Neural crest cell (in vitro differentiated cells): ENCODE results near the gene EIF6. TPM values are rescaled to one million over a fixed set of nuclear protein-coding genes. Genes with fewer than 3 reads are reported as not detected.

ENCODE experiments used
- DNase-seq: peaks from one replicate; pipeline ENCODE4 v3.0.0; 2021; ENCODE audit warnings: low read depth, mixed read lengths, low spot score
- H3K27ac Mint-ChIP-seq: one replicate; pipeline ENCODE4 v1.8.0; 2021; ENCODE audit warnings: mild to moderate bottlenecking, mixed read lengths; ENCODE audit not compliant: unreplicated experiment
- H3K27me3 Mint-ChIP-seq: 2 replicates; pipeline ENCODE4 v1.8.0; 2021; ENCODE audit warnings: low read depth, mild to moderate bottlenecking, mixed read lengths
- H3K36me3 Mint-ChIP-seq: 2 replicates; pipeline ENCODE4 v1.8.0; 2021; ENCODE audit warnings: low read depth, mild to moderate bottlenecking, mixed read lengths
- H3K4me1 Mint-ChIP-seq: 2 replicates; pipeline ENCODE4 v1.8.0; 2021; ENCODE audit warnings: mixed read lengths
- H3K4me3 Mint-ChIP-seq: one replicate; pipeline ENCODE4 v1.8.0; 2021; ENCODE audit warnings: mild to moderate bottlenecking, mixed read lengths
- H3K9me3 Mint-ChIP-seq: 2 replicates; pipeline ENCODE4 v1.8.0; 2021; ENCODE audit warnings: mixed read lengths
- total RNA-seq: library from RNA; stranded (reverse); gene quantifications from 2 replicates; pipeline ENCODE4 v1.2.1, GENCODE V29; 2021
- TF ChIP-seq, protein P1 (sequence below): fragments of 200-600 bp; sonication (generic); conservative IDR thresholded peaks from 2 replicates; pipeline ENCODE4 v1.5.0; 2021; ENCODE audit warnings: antibody characterized with exemption, mild to moderate bottlenecking

EIF6 gene
- total RNA-seq, 1 donor from 2014 or later: 112 TPM

DNA sequence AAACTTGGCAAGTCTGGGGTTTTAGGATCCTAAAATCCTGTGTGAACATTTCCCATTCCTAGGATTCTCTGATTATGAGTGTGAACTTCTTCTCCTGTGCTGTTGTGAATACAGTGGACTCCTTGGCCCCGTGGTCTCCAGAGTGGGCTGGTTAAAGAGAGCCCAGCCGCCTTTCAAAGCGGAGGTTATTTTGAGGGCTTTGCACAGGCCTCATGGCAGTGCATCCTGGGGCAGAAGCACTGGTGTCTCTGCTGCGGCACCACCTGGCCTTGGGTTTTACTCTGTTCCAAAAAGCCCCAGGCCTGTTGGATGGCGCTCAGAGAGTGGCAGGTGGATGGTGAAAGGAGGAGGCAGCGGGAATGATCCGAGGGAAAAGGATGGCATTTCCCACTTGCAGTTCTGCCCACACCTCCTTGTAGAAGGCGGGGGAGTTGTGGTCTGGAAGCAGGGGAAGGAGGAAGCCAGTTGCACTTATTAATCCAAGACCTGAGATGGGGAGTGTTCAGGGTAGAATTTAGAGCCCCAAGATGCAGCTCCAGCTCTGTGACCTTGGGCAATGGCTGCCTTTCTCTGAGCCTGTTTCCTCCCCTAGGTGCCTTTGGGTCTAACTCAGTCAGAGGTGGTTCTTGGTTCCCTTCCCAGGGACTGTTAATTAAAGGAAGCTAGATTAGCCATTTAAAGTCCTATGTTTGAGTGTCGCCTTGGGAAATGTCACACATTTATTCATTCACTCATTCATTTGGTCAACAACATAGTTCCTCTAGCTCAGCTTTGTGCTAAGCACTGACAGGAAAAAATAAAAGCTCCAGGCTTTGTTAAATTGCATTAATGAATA lies 35.7 kb downstream of the EIF6 start:
- Mint-ChIP-seq H3K36me3 (no peaks in the 10 kb centered on the region), H3K4me1 (no peaks in the 10 kb centered on the region), H3K9me3 (no peaks in the 10 kb centered on the region), H3K4me3 (no peak overlapping the region), H3K27ac (no peak overlapping the region), H3K27me3 (no peaks in the 10 kb centered on the region)
- no peak for DNase-seq
- TF ChIP-seq, protein P1, sequence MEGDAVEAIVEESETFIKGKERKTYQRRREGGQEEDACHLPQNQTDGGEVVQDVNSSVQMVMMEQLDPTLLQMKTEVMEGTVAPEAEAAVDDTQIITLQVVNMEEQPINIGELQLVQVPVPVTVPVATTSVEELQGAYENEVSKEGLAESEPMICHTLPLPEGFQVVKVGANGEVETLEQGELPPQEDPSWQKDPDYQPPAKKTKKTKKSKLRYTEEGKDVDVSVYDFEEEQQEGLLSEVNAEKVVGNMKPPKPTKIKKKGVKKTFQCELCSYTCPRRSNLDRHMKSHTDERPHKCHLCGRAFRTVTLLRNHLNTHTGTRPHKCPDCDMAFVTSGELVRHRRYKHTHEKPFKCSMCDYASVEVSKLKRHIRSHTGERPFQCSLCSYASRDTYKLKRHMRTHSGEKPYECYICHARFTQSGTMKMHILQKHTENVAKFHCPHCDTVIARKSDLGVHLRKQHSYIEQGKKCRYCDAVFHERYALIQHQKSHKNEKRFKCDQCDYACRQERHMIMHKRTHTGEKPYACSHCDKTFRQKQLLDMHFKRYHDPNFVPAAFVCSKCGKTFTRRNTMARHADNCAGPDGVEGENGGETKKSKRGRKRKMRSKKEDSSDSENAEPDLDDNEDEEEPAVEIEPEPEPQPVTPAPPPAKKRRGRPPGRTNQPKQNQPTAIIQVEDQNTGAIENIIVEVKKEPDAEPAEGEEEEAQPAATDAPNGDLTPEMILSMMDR: no peak

DNA sequence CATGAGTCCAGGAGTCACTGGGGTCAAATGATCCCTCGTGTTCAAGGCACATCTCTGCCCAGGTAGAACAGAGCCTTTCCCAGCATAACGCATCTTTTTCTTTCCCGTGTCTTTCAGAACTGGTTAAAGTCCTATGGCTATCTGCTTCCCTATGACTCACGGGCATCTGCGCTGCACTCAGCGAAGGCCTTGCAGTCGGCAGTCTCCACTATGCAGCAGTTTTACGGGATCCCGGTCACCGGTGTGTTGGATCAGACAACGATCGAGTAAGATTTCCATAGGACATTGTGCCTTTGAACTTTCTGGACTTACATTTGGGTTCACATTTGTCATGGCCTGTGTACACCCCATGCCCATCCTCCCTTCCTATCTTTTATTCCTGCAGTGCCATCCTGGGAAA lies 37.8 kb downstream of the EIF6 start:
- DNase-seq: no peak
- no peaks in the 10 kb centered on the region for H3K9me3 Mint-ChIP-seq
- H3K27me3 Mint-ChIP-seq: peaks cover 9% of the 10 kb centered on the region
- H3K4me1 Mint-ChIP-seq: no peaks in the 10 kb centered on the region
- no peak overlapping the region for H3K4me3 Mint-ChIP-seq
- TF ChIP-seq, protein P1: no peak
- no peaks in the 10 kb centered on the region for H3K36me3 Mint-ChIP-seq
- H3K27ac Mint-ChIP-seq: no peak overlapping the region

DNA sequence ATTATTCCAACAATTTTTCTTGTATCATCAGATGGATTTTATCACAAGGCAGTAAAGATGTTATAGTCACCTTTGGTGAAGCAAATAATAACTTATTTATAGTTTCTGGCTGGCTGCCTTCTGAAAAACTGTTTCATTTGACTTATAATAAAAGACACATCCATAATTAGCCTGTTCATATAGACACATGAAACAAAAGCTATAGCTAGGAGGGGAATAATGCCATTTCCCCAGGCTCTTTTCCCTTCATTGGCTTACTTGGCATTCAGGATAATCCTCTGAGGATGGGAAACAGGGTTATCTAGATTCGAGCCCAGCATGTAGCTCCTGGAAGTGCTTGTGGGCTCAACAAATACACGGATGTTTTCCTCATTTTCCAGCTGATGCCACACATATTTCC lies 40.6 kb downstream of the EIF6 start:
- Mint-ChIP-seq H3K9me3 (no peaks in the 10 kb centered on the region), H3K36me3 (no peaks in the 10 kb centered on the region), H3K4me3 (no peak overlapping the region), H3K4me1 (no peaks in the 10 kb centered on the region), H3K27me3 (peaks cover 23% of the 10 kb centered on the region), H3K27ac (no peak overlapping the region)
- DNase-seq: no peak
- TF ChIP-seq, protein P1: no peak

DNA sequence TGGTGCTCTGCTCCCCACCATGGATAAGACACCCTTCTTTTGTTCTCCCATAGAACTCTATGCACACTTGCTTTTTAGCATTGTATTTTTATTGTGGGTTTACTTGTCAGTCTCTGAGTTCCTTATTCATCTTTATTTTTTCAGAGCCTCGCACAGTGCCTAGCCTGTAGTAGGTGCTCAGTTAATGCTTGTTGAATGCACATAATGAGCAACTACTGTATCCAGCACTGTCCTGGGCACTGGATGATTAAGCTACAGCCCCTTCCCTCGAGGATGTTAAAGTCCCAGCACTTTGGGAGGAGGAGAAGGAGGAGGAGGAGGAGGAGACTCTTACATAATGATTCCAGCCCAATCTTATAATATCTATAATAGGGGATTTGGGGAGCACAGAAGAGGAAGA lies 41.3 kb downstream of the EIF6 start:
- Mint-ChIP-seq H3K27ac (no peak overlapping the region), H3K4me3 (no peak overlapping the region), H3K4me1 (no peaks in the 10 kb centered on the region), H3K9me3 (no peaks in the 10 kb centered on the region), H3K27me3 (peaks cover 26% of the 10 kb centered on the region), H3K36me3 (no peaks in the 10 kb centered on the region)
- no peak for DNase-seq
- TF ChIP-seq, protein P1: no peak

DNA sequence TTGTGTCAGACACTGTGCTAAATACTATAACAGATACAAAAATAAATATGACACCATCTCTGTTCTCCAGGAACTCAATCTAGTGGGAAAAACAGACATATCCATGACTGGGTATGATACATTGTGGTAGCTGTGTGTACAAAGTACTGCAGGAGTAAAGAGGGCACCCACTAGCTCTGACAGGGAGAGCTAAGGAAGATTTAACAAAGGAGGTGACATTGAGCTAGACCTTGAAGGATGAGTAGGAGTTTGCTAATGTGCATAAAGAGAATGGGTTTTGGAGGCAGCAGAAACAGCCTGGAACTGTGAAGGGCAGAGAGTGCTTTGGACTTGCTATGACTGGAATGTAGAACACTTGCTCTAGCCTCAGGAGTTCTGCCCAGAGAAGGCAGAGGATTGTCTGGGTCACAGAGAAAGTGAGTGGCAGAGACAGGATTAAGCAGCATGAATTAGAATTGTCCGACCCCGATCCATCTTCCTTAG lies 43.7 kb downstream of the EIF6 start:
- no peak for DNase-seq
- Mint-ChIP-seq H3K4me3 (no peak overlapping the region), H3K36me3 (no peaks in the 10 kb centered on the region), H3K27ac (no peak overlapping the region), H3K4me1 (no peaks in the 10 kb centered on the region), H3K27me3 (peaks cover 35% of the 10 kb centered on the region), H3K9me3 (no peaks in the 10 kb centered on the region)
- TF ChIP-seq, protein P1: no peak
